GM19193 (cell line): ENCODE results near the gene FOXL1.

Experiments used
- POLR2A ChIP-seq: IDR thresholded peaks from 4 replicates; pipeline ENCODE4 v1.6.1; 2011; ENCODE audit not compliant: insufficient read depth, insufficient read length; ENCODE audit errors: extremely low read depth

Gene FOXL1

DNA sequence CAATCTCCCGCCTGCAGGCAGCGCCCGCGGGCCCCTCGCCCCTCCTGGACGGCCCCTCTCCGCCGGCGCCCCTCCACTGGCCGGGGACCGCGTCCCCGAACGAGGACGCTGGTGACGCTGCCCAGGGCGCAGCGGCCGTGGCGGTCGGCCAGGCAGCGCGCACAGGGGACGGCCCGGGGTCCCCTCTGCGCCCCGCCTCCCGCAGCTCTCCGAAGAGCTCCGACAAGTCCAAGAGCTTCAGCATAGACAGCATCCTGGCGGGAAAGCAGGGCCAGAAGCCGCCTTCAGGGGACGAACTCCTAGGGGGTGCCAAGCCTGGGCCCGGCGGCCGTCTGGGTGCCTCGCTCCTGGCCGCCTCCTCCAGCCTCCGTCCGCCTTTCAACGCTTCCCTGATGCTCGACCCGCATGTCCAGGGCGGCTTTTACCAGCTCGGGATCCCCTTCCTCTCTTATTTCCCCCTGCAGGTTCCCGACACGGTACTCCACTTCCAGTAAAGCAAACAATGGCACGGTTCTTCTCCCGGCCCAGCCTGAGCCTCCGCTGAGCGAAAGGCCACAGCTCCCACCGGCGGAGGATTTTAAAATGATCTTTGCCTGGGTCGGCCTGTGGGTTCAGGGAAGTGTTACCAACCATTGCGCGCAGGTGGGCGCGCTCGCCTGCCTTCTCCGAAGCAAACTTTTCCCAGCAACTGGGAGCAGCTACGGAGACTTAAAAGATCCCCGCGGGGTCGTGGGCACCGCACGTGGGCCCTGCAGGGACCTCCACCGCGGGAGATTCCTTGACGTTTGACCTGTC lies 1.1 kb downstream of the FOXL1 start:
- no peak for TF ChIP-seq POLR2A

DNA sequence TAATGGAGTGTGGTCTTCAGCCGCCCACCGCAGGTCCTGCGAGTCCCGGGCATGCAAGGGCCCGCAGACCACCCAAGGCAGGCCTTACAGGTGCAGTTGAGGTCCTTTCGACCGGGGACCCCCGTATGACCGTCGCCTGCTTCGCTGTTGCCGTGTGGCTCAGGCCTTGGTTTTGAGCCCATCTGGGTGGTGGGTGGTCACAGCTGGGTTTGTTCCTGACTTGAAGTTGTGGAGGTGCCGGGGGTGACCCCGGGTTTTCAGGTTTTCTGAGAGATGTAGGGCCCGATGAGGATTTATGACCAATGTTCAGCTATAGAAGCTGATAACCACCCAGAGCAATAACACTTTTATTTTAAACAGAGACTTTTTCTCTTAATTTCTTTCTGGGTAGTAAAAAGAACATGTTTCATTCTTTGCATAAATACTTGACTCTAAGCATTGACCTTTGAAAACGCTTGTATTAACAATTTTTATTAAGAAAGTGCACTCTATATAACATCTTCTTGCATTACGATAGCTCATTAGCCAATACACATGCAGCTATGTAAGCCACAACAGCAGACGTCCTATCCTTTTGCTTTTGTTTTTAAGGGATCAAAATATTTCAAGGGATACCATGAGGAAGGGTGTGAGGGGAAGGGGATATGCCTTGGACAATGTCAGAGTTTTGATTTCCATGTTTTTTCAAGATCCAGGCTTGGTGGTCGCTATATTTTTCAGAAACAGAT lies 1.9 kb downstream of the FOXL1 start:
- no peak for TF ChIP-seq POLR2A

DNA sequence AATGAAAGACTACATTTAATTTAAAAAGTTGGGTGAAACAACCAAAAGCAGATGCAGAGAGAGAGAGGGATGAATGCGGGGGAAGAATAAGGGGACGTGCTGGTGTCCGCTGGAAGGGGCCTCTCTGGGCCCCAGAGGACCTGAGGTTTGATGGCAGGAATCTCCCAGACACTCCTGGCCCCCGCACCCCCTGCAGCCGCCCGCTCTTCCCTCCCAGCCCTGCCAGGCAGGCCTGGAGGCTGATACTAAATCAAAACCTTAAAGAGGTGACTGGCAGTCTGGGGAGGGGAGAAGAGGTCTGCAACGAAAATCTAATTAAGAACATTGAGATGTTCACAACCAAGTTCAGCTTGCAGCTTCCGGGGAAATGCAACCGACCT lies 2.4 kb downstream of the FOXL1 start:
- no peak for TF ChIP-seq POLR2A

DNA sequence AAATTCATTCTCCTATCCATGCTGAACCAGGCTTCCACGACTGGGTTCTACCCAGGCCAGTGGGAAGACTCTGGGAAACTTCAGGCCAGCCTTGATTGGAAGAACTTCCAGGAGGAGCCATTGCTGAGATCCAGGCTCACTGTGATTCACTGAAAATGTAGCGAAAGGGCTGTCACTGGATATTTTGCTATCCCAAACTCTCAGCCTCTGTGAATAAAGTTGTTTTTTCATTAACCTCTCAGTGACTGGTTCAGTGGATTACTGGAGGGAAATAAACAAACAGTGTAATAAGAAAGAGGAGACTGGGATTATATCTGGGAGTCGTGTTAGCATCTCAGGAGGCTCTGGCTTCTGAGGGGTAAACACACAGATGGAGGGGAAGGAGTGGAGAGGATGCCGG lies 3.1 kb downstream of the FOXL1 start:
- no peak for TF ChIP-seq POLR2A

DNA sequence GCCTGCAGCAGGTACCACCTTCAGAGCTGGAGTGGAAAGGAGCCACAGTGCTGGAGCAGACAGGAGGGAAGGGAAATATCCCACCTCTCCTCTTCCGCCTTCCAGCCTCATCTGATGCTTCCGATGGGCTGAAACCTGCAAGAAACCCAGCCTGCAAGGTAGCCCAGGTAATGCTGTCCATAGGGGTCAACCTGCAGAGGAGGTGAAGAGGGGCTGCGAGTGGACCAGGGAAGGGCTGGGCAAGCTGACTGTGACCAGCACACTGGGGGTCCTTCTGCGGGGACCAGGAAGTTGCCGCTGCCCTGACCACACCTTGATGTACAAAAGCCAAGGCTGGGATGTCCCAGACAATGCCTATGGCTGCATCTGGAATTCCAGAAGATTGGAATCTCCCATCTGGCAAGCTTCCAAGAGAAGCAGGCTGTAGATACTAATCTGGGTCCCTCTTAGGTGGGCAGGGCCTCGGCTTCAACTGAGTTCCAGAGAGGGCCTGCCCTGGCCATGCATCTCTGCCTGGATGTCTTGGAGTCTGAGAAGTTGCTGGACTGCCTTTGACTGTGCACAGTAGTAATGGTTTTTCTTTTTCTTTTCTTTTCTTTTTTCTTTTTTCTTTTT lies 5.8 kb downstream of the FOXL1 start:
- TF ChIP-seq POLR2A: no peak

DNA sequence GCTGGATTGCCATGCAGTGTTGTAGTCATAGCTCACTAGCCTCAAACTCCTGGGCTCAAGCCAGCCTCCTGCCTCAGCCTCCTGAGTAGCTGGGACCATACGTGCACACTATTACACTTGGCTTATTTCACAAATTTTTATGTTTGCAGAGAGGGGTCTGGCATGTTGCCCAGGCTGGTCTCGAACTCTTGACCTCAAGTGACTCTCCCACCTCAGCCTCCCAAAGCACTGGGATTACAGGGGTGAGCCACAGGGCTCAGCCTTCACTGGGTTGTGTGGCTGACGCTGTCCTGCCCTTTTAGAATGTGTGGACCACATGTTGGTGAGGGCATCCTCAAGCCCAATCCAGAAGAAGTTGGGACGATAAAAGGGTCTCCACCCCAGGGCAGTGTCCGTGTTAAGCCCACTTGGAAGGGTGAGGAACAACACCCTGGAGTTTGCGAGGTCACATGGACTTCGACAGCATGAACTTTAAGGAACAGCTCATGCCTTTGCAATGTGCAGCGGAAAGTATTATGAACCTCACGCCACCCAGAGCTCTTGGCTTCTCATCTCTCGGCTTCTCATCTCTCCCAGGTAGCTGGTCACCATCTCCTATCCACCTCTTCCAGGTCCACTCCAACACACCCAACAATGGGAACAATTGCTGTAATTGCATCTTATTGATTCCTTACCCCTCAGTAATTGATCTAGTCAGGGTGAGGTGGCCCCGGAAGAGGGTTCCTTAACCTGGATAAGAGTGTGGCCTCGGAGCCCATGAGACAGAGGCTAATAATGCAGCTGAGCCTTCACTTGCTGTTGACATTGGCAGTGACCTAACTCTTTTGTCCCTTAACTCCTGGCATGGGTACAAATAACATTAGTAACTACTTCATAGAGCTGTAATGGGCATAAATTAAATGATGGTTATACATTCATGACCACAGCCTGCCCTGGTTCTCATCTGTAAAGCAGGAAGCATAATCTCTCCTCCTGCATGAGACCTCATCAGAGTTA lies 6.7 kb downstream of the FOXL1 start:
- no peak for TF ChIP-seq POLR2A

DNA sequence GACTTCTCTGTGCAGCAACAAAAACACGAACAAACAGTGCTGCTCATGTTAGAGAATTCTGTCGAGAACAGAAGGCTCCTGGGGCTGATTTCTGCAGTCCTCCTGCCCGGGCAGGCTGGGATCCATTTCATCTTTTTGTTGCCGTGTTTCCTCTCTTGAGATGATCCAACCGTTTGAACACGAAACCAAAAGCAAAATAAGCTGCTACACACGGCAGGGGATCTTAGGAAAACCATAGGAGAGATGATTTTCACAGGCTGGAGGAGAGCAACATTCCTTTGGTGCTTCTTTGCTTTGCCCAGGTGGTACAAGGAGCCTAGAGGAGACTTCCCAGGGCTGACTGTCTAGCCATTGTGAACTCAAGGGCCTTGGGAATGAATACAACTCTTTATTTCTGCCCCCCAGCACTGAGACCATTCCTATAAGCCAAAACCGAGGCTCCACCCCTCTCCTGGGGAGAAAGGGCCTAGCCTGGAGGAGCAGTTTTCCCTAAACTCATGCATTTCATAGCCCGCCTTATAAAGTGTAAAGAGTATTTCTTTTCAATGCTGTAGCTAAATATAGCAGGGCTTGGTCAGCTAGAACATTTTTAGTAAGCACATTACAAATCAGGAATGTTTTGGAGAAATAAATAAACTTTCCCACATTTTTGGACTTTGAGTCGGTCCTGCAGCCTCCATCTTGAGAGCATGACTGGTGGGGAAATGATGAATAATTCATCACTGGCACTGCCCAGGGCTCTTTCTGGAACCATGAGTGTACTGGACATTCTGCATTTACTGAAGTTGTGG lies 7.7 kb downstream of the FOXL1 start:
- no peak for TF ChIP-seq POLR2A

DNA sequence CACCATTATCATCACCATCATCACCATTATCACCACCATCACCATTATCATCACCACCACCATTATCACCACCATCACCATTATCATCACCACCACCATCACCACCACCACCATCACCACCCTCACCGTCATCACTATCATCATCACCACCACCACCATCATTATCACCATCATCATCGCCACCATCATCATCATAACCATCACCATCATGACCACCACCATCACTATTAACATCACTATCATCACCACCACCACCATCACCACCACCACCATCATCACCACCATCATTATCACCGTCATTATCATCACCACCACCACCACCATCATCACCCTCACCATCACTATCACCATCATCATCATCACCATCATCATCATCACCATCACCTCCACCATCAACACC lies 9.1 kb downstream of the FOXL1 start:
- no peak for TF ChIP-seq POLR2A

DNA sequence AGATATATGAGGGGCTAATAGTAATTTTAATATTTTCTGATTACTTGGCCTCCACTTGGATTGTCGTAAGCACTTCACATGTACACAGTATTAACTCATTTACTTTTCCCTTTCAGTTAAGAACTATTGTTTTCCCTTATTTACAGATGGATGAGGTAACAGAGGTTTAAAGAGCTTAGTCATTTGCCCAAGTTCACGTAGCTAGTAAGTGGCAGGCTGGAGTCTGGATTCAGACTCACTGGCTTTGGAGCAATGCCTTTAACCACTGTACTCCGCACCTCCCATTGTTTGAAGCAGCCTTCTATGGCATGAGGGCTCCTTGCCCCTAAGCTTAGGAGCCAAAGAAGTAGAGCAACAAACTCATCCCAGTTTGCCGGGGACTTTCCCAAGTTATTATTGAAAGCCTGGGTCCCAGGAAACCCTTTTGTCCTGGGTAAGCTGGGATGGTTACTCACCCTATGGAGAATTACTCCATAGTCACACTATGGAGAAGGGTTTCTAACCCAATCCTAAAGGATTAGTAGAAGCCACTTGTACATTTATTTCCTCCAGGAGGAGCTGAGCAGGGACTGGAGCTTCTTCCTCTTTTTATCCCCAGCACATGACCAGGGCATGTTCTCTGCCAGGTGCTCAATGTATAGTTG lies 12.3 kb downstream of the FOXL1 start:
- no peak for TF ChIP-seq POLR2A

DNA sequence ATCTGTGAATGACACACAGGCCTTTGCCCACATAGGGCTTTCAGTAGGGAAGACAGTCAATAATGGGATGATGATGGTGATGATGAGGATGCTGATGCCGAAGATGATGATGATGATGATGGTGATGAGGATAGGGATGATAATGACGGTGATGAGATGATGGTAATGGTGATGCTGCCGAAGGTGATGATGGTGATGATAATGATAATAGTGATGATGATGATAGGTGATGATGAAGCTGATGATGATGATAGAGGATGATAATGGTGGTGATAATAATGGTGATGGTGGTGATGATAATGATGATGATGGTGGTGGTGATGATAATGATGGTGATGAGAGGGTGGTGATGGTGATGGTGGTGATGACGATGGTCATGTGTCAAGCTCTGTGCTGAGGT lies 12.9 kb downstream of the FOXL1 start:
- no peak for TF ChIP-seq POLR2A

DNA sequence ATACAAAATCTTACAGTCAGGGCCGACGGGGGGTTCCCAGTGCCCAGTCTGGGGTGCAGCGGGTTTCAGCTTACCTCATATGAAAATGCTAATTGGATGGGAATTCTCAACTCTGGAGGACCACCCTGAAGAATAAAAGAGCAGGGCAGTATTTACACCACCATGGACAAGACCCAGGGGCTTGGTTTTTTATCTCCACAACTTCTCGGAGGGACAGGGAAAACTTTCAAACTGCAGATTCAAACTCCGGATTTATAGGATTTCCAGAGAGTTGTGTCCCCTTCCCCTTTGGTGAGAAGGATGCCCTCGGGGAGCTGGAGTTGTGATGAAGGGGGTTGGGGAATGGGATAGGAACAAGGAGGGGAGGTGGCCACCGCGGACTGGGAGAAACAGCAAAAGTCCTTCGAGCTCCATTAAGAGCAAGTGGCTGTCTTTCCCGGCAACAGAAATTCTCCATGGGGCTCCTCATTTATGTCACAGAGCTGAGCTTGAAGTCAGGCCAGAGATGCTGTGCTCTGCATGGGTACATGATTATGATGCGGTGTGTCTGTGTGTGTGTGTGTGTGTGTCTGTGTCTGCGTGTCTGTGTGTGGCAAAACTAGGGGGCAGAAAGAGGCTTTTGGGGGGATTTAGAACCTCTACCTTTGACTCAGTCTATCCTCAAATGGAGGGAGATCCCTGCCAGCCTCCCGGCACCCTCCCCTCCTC lies 15.7 kb downstream of the FOXL1 start:
- no peak for TF ChIP-seq POLR2A

DNA sequence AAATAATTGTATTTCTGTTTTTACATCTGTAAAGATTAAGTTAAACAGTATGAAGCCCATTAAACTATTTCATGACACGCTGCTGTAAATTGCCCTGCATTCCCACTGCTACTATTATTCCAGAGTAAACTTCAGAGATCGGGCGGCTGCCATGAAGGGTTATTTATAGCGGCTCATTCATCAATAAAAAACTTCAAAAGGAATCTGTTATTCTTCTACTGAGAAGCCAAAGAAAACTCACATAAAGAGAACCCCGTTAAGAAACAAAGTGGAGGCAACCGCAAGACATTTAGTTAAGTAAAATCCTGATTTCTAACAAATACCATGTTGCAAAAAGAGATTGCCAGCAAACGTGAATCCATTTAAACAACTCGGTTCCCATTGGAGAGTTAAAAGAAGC lies 16.4 kb downstream of the FOXL1 start:
- TF ChIP-seq POLR2A: no peak

DNA sequence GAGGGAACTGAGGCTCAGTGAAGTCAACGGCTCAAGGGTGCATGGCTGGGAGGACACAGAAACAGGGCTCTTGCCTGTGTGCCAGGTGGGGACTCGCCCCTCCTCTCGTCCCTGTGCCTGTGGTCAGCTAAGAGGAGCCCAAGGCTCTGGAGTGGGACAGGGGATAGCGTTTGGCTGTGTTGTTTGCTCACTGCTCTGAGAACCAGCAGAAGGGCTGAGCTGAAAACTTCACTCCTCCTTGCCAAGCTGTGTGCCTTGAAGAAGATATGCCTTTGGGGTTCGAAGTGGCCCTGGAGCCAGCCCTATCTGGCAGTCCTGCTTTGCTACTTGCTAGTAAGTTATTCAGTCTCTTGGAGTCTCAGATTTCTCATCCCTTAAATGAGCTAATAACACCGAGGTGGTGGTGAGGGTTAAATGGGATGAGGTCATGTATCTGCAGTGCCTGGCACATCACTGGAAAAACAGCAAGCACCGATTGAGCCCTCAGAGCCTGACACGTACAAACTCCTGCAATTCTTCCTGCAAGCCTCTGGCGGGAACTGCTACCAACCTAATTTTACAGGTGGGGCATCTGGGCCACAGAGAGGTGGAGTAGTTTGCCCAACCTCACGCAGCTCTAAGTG lies 17.7 kb downstream of the FOXL1 start:
- no peak for TF ChIP-seq POLR2A
